IMR-90 (cell line): ENCODE results near the gene RORC.

Experiments used
- MAZ ChIP-seq: IDR thresholded peaks from 2 replicates; pipeline ENCODE4 v1.6.1; 2012; ENCODE audit warnings: low read depth, mild to moderate bottlenecking, low read length, improper control_type of control experiment, moderate library complexity, borderline replicate concordance
- POLR2A ChIP-seq: IDR thresholded peaks from 2 replicates; pipeline ENCODE4 v1.6.1; 2012; ENCODE audit warnings: mild to moderate bottlenecking, low read depth, low read length
- RFX5 ChIP-seq: IDR thresholded peaks from 2 replicates; pipeline ENCODE4 v1.8.0; 2012; ENCODE audit warnings: low read depth, mild to moderate bottlenecking, low read length, moderate library complexity
- SMC3 ChIP-seq: fragments of 150-350 bp; IDR thresholded peaks from 2 replicates; pipeline ENCODE4 v1.6.1; 2016; ENCODE audit warnings: low read depth, mild to moderate bottlenecking, antibody characterized with exemption, low read length, moderate library complexity
- TF ChIP-seq, protein P1 (sequence below): conservative IDR thresholded peaks from 2 replicates; pipeline ENCODE4 v1.5.1; 2012; ENCODE audit warnings: mild to moderate bottlenecking, low read depth, low read length, improper control_type of control experiment

DNA sequence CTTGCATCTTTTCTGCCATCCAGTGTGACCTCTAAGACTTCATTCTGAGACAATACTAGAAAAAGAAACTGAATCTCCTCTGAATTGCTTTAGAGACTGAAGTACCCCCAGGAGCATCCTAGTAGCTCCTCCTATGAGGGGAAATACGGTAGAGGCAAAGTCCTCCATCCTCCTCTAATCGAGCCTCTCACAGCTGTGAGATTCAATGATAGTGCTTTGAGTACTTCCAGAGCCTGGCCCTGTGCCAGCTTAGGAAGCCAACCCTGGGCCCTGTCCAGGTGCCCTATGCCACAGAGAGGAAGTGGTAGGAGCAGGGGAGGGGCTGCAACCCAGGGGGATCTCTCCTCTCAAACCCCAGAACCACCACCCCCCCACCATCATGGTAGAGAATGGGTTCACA, 10.7 kb downstream of the RORC start:
- TF ChIP-seq, protein P1, sequence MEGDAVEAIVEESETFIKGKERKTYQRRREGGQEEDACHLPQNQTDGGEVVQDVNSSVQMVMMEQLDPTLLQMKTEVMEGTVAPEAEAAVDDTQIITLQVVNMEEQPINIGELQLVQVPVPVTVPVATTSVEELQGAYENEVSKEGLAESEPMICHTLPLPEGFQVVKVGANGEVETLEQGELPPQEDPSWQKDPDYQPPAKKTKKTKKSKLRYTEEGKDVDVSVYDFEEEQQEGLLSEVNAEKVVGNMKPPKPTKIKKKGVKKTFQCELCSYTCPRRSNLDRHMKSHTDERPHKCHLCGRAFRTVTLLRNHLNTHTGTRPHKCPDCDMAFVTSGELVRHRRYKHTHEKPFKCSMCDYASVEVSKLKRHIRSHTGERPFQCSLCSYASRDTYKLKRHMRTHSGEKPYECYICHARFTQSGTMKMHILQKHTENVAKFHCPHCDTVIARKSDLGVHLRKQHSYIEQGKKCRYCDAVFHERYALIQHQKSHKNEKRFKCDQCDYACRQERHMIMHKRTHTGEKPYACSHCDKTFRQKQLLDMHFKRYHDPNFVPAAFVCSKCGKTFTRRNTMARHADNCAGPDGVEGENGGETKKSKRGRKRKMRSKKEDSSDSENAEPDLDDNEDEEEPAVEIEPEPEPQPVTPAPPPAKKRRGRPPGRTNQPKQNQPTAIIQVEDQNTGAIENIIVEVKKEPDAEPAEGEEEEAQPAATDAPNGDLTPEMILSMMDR = no peak
- no peak for TF ChIP-seq POLR2A
- TF ChIP-seq MAZ = no peak
- no peak for TF ChIP-seq RFX5
- no peak for TF ChIP-seq SMC3
